ENCODE results near the gene MYD88.

MYD88 gene

DNA sequence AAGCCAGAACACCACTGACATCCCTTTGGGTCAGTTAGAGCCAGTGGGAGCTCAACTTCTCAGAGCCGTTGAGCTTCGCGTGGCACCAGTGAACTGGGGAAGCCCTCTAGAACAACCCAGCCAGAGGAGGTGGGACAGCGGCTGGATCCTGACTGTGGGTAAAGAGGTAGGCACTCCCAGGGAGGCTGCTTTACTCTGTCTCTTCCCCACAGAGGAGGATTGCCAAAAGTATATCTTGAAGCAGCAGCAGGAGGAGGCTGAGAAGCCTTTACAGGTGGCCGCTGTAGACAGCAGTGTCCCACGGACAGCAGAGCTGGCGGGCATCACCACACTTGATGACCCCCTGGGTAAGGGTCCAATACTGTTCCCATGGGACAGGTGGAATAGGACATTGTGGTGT is 1.2 kb downstream of the MYD88 start:
- no peak for FAIRE-seq
- DNase-seq (ENCODE audit: insufficient read length, low spot score) = no peak

DNA sequence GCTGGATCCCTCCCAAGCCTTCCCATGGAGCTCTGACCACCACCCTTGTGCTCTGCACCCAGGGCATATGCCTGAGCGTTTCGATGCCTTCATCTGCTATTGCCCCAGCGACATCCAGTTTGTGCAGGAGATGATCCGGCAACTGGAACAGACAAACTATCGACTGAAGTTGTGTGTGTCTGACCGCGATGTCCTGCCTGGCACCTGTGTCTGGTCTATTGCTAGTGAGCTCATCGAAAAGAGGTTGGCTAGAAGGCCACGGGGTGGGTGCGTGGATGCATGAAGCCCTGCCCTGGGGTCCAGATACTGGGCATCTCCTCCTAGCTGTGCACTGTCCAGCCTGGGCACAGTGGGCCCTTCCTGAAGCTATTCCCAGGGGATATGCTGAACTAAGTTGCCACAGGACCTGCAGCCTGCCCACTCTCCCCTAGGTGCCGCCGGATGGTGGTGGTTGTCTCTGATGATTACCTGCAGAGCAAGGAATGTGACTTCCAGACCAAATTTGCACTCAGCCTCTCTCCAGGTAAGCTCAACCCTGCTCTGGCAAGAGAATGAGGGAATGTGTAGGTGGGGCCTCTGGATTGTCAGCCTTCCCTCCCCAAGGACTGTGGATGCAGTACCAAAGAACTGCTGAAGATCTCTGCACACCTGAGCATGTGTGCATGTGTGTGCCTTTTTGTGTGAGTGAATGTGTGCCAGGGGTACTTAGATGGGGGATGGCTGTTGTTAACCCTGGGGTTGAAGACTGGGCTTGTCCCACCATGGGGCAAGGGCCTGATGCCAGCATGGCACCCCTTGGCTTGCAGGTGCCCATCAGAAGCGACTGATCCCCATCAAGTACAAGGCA is 2.1 kb downstream of the MYD88 start:
- FAIRE-seq = no peak
- DNase-seq (ENCODE audit: insufficient read length, low spot score) = no peak

DNA sequence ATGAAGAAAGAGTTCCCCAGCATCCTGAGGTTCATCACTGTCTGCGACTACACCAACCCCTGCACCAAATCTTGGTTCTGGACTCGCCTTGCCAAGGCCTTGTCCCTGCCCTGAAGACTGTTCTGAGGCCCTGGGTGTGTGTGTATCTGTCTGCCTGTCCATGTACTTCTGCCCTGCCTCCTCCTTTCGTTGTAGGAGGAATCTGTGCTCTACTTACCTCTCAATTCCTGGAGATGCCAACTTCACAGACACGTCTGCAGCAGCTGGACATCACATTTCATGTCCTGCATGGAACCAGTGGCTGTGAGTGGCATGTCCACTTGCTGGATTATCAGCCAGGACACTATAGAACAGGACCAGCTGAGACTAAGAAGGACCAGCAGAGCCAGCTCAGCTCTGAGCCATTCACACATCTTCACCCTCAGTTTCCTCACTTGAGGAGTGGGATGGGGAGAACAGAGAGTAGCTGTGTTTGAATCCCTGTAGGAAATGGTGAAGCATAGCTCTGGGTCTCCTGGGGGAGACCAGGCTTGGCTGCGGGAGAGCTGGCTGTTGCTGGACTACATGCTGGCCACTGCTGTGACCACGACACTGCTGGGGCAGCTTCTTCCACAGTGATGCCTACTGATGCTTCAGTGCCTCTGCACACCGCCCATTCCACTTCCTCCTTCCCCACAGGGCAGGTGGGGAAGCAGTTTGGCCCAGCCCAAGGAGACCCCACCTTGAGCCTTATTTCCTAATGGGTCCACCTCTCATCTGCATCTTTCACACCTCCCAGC is 2.9 kb downstream of the MYD88 start:
- no peak for DNase-seq (ENCODE audit: insufficient read length, low spot score)
- no peak for FAIRE-seq

DNA sequence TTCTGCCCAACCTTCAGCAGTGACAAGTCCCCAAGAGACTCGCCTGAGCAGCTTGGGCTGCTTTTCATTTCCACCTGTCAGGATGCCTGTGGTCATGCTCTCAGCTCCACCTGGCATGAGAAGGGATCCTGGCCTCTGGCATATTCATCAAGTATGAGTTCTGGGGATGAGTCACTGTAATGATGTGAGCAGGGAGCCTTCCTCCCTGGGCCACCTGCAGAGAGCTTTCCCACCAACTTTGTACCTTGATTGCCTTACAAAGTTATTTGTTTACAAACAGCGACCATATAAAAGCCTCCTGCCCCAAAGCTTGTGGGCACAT is 3.5 kb downstream of the MYD88 start:
- no peak for FAIRE-seq
- no peak for DNase-seq (ENCODE audit: insufficient read length, low spot score)

DNA sequence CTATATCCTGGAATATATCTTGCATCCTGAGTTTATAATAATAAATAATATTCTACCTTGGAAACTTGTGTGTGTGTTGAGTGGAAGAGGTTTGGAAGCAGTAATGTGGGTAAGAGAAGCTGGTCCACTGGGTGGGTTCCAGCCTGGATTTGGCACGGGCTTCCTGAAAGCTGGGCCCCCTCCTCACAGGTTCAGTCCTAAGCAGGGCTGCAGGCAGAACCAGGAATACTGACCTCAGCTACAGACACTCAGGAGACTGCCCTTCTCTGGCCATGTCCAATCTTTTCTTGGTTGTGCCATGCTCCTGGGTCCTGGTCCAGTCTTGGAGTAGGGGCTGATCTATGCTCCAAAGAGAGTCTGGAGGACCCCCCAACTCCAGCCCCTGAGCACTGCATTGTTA is 4.5 kb downstream of the MYD88 start:
- FAIRE-seq (no peak), DNase-seq (ENCODE audit: insufficient read length, low spot score) (no peak)

DNA sequence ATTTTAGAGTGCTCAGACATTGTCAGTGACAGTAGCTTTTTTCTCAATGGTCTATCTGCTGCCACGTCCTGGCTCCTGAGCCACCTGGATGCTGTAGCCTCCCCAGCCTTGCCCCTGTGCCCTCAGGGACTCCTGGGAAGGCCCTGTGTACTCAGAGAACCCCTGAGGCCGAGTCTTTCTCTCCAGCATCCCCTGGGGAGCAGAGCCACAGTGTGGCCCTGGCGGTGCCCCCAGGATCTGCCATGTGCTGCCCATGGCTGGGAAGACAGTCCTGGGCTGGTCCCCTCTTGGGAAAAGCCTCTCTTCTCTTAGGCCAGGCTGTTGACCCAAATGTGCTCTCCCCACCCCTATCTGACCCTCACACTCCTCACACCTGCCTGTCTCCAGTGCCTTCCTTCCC is 5.0 kb downstream of the MYD88 start:
- no peak for FAIRE-seq
- DNase-seq (ENCODE audit: insufficient read length, low spot score) = no peak

DNA sequence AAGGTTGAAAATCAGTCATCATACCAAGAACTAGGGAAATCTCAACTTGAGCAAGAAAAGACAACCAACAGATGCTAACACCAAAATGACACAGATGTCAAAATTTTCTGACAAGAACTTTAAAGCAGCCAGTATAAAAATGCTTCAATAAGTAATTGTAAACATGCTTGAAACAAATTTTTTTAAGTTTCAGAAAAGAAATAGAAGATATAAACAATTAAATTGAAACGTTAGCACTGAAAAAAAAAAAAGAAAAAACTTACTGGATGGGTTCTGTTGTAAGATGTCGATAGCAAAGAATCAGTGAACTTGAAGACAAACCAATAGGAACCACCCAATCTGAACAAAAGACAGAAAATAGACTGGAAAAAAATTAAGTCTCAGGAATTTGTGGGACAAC is 8.0 kb downstream of the MYD88 start:
- DNase-seq (ENCODE audit: insufficient read length, low spot score) (no peak), FAIRE-seq (no peak)

DNA sequence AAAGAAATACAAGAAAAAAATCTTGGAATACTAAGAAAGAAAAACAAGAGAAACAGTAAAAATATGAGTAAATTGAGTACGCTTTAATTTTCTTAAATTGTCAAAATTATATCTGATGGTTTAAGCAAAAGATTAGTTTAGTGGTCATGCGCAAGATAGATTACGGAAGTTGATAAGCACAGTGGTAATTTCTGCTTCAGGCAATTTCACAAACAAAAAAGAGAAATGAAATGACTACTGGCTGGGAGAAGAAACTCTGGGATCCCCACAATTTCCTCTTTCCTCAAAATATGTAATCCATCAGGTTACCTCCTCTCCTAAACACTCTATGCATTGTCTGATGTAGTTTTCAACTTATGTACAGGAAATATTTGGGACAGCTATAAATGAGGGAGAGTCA is 9.0 kb downstream of the MYD88 start:
- no peak for FAIRE-seq

DNA sequence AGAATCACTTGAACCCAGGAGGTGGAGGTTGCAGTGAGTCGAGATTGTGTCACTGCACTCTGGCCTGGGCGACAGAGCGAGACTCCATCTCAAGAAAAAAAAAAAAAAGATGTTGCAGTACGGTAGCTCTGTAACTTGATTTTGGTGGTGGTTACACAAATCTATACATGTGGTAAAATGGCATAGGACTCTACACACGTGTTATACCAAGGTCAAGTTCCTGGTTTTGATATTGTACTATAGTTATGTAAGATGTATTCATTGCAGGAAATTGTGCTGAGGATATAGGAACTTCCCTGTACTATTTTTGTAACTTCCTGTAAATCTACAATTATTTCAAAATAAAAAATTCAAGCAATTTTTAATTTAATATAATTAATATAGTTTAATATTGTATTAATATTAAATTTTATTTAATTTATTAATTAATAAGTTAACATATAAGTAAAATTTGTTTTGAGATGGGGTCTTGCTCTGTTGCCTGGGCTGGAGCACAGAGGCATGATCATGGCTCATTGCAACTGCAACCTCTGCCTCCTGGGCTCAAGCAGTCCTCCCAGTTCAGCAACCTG is 9.9 kb downstream of the MYD88 start:
- DNase-seq (ENCODE audit: insufficient read length, low spot score) (no peak), FAIRE-seq (no peak)

More for the DNA sequence above, 9.0 kb downstream of the MYD88 start:
- DNase-seq (ENCODE audit: insufficient read length, low spot score) = no peak

DNA sequence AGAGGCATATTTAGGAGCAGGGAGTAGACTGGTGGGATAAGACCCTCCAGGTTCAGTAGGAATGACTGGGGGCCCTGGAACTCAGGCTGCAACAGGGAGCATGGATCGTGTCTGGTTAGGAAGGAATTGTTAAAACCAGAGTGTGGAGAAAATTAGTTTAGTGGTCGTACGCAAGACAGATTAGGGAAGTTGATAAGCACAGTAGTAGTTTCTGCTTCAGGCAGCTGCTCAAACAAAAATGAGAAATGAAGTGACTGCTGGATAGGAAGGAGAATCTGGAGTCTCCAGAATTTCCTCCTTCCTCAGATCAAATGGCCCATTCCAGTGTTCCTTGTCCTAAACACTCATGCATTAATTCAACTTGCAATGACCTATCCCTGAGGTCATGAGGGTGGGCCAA is 11.2 kb downstream of the MYD88 start:
- no peak for FAIRE-seq
- DNase-seq (ENCODE audit: insufficient read length, low spot score) = no peak

DNA sequence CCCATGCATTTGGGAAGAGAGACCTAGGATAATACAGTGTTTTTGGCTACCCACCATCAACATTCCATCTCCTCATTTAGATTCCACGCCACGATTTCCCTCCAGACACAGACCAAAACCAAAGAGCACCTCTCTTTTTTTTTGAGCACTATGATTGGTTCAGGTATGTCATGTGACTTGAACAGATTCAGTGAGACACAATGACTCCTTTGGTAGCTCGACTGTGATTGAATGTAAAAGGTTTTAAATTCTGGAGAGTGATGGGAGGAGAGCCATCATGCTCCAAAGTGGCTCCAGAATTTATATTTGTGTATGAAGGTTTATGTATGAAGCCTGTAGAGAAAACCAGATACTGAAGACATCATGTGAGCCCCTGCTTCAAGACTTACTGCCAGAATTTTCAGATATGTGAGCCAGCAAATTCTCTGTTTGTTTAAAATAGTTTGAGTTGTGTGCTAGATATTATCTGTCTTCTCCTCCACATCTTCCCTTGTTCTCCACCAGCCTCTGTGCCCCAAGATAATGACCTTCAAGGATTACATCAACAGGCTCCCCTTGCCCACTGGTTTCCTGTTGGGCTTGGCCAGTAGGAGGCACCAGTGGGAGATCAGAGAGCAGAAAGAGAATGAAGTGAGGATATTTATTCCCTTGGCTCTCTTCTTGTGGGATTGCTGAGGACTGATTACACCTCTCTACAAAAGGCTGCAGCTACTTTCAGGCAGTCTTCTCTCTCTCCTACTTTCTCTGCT is 12.5 kb downstream of the MYD88 start:
- FAIRE-seq (no peak), DNase-seq (ENCODE audit: insufficient read length, low spot score) (no peak)

DNA sequence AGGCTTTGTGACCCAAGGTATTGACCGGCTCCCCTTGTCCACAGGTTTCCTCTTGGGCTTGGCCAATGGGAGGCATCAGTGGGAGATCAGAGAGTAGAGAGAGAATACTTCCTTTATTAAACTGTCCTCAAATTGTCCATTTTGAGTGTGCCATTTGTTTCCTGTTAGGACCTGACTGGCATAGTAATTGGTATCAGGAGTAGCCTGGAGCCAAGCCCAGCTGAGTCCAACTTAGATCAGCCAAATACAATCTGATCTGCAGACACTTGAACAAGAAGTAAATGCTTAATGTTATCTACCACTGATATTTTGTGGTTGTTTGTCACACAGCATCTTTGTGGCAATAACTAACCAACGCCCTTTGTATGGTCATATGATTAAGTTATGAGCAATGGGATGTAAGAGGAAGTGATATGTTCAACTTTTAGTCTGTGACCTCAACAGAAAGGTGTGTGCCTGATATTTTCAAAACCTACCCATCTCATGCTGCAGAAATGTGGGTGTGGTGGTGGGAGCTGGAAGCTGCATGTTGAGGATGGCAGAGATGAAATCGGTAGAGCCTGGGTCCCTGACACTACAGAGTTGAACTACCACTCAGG is 13.3 kb downstream of the MYD88 start:
- FAIRE-seq (no peak), DNase-seq (ENCODE audit: insufficient read length, low spot score) (no peak)

DNA sequence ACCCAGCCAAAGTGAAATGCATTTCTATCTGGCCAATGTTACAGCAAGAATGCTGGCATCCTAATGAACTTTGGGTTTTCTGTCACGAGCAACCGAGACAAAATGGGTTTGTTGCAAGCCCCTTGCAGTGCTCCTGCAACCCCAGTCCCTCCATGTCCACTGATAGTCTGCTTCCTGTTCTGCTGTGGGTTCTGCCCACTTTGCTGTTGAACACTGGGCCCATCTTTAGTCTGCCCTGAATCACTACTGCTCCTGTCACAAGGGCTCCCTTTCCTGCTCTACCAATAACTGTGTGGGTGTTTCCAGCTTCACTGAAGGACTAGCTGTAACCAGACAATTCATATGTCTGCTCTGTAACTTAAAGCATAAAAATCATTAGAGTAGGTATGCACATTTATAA is 14.1 kb downstream of the MYD88 start:
- DNase-seq (ENCODE audit: insufficient read length, low spot score) (no peak), FAIRE-seq (no peak)

DNA sequence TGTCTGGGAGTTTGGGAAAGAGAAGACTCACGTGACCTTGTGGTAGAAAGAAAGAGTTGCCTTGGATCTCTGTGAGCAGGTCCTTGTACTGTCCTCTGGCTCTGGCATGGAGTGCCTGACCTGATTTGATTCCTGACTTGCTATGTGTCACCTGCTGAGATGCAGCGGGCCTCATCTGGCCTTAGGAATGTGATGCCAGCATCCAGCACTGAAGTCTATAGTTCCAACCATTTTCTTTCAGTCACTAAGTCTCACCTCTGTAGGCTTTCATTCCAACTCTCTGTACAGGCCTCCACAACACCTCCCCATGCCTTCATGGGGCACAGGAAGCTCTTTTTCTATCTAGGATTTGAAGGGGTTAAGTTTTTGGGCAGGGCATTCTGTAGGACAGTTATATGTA is 14.8 kb downstream of the MYD88 start:
- no peak for FAIRE-seq
- no peak for DNase-seq (ENCODE audit: insufficient read length, low spot score)

DNA sequence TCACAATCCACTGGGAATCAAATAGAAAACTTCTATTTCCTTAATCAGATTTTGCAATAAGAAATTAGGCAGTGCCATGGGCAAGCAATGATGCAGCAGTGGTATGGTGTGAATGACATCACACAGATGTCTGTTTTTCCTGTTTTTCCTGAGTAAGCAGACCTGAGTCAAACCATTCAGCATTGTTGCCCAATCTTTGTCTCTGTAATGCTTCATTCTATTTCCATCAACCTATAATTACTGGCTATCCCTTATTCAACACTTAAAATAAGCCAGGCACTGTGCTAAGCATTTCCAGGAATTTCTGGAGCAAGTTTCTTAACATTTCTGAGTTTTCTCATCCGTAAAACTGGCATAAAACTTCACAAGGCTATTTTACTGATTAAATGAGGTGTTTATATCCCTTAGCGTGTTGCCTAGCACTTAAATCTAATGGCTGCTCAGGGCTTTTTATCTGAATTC is 15.6 kb downstream of the MYD88 start:
- DNase-seq (ENCODE audit: insufficient read length, low spot score) (no peak), FAIRE-seq (no peak)

DNA sequence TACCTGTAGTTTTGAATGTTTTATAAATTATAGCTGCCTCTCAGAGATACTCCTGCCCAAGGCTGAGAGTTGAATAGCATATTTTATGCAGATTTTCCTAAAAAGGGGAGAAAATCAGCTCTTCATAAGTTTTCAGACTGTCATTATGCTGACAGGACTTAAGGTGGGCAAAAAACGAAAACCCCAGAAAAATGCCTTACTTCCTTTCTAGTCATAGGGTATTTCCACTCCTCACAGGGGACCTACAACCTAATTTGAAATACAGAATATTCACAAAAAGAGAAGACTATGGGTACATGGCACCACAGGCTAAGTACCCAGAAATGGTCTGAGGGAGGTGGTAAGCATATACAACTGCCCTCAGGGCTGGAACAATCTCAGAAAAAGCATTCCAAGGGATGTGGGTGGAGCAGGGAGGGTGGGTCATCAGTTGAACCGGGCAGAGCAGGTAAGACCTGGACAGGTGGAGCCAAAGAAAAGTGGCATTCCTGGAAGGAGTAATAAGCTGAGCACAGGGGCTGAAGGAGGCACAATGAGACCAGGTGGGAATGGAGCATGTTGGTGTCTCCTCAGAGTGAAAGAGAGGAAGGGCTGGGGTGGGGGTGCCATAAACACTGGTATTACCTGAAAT is 16.3 kb downstream of the MYD88 start:
- no peak for DNase-seq (ENCODE audit: insufficient read length, low spot score)
- FAIRE-seq = no peak

DNA sequence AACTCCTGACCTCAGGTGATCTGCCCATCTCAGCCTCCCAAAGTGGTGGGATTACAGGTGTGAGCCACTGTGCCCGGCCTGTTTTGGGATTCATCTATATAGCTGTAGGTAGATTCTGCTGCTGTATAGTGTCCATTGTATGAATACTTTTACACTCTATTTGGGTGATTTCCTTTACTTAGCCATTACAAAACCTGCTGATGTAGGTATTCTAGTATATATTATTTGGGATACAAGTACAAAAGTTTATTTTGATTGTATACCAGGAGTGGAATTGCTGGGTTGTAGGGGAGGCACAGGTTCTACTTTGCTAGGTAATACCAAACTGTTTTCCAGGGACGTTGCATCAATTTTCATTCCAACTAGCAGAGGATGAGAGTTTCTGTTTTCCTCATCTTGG is 17.4 kb downstream of the MYD88 start:
- FAIRE-seq (no peak), DNase-seq (ENCODE audit: insufficient read length, low spot score) (no peak)

DNA sequence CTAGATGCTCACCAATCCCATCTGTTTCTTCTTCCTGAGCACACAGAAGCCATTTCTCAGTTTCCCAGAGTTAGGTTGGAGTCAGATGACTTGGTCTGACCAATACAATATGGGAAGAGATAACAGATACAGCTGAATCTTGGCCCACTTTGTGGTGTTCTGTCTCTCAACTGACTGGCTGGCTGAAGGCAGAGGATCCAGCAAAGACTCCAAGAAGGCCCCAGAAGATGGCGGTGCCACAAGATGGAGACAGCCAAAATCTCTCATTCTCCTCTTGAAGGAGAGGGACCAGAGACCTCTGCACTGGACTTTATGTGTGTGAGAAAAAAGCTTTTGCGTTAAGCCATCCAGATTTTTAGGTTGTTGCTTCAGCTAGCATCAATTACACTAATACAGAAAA is 18.7 kb downstream of the MYD88 start:
- DNase-seq (ENCODE audit: insufficient read length, low spot score) = no peak

DNA sequence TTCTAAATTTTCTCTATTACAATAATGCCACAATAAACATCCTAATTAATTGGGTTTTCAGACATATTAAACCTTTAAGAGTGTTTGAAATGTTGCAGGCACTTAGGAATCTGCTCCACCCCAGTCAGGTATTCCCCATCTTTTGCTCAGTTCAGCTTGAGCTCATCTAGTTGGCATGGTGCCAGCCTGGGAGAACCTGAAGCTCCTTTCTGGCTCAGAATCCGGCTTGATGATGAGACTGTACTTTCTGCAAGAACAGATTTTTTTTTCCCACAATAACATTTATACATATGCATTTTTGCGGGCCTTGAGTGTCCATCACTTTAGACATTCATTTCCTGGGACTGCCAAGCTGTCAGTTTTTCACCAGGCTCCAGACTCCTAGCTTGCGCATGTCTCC is 19.1 kb downstream of the MYD88 start:
- no peak for DNase-seq (ENCODE audit: insufficient read length, low spot score)
- no peak for FAIRE-seq

More for the DNA sequence above, 18.7 kb downstream of the MYD88 start:
- no peak for FAIRE-seq

DNA sequence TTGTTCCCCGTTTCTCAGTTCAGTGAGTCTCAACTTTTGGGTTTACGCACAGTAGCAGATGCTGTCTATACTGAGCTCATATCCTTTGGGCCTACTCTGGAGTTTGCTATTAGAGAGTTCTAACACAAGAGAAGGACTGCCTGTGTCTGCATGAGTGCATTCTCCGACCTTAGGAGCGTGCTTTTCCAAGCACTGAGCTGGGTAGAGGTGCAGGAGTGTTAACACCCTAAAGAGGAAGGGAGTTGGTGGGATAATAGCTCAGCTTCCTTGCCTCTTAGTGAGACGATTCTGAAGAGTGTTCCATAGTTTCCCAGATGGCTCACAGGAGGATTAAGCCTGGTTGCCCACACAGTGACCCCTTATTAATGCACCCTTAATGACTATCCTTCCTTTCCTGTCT is 20.0 kb downstream of the MYD88 start:
- DNase-seq (ENCODE audit: insufficient read length, low spot score) (no peak), FAIRE-seq (no peak)

Data from HTR-8/SVneo (cell line).